Endothelial cell of umbilical vein (primary cell): Measurements from ENCODE around the gene HMGCS1. TPM values are rescaled to one million over a fixed set of nuclear protein-coding genes. Genes with fewer than 3 reads are reported as not detected.
"Not testable (repeated sequence)": the region's sequence is repeated elsewhere in the genome, so short reads cannot be mapped to it uniquely, and the experiment has no call there.

Source experiments
- BruUV-seq: library from RNA; stranded (reverse); fragments of 400-500 nt; replicated peaks from 2 replicates; lab custom pipeline; 2021; lab: Mats Ljungman, UMichigan
- CTCF ChIA-PET: fragments of 300-600, 350-600 bp; sonication (Branson Sonifier 250); formaldehyde crosslinking; loops from one replicate; lab custom pipeline; 2021; ENCODE audit warnings: antibody characterized with exemption, inconsistent platforms; lab: Charles Lee
- POLR2A ChIA-PET: fragments of 300-600, 350-600 bp; sonication (Branson Sonifier 250); formaldehyde crosslinking; loops from one replicate; lab custom pipeline; 2021; ENCODE audit warnings: antibody characterized with exemption, inconsistent platforms; lab: Charles Lee
- DNase-seq: peaks from one replicate; pipeline ENCODE4 v3.0.0-alpha.2; 2011; ENCODE audit warnings: low read depth, low spot score
- FAIRE-seq: peaks from 2 replicates; lab custom pipeline; 2011; peaks lifted over from hg19 to GRCh38; lab: Jason Lieb, UNC
- H2AFZ ChIP-seq: 2 replicates; pipeline ENCODE4 v1.6.0; 2012; ENCODE audit warnings: low read depth, low read length, control low read depth, inconsistent platforms
- H3K27ac ChIP-seq: 2 replicates; pipeline ENCODE4 v1.5.1; 2011; ENCODE audit warnings: low read depth, mild to moderate bottlenecking, control low read depth, low read length, moderate library complexity; ENCODE audit not compliant: insufficient read depth
- H3K27me3 ChIP-seq, 2 experiments: 2 replicates each; pipeline versions ENCODE4 v1.6.0 to v1.6.1; 2011; ENCODE audit warnings: low read length in 2 of 2, mixed read lengths in 1 of 2; ENCODE audit not compliant: control insufficient read depth in 2 of 2, insufficient read depth in 2 of 2
- H3K36me3 ChIP-seq, 2 experiments: 2 replicates in 1 of 2; 3 replicates in 1 of 2; pipeline ENCODE4 v1.5.1; 2011; ENCODE audit warnings: low read length in 2 of 2, mild to moderate bottlenecking in 1 of 2, moderate library complexity in 1 of 2; ENCODE audit not compliant: control insufficient read depth in 2 of 2, insufficient read depth in 2 of 2; ENCODE audit errors: extremely low read depth in 1 of 2
- H3K4me1 ChIP-seq: 3 replicates; pipeline ENCODE4 v1.5.1; 2011; ENCODE audit warnings: mild to moderate bottlenecking, low read length; ENCODE audit not compliant: control insufficient read depth, insufficient read depth; ENCODE audit errors: extremely low read depth
- H3K4me2 ChIP-seq: 2 replicates; pipeline ENCODE4 v1.6.1; 2011; ENCODE audit warnings: low read length, control low read depth, mixed read lengths; ENCODE audit not compliant: insufficient read depth
- H3K4me3 ChIP-seq, 3 experiments: fragments of 200-600 bp in 1 of 3; sonication (generic), shearing (Covaris generic) in 1 of 3; replicated peaks in 1 of 3; 2 replicates each; pipeline ENCODE4 v1.5.1; 2011 to 2016; ENCODE audit warnings: control low read depth in 3 of 3, low read length in 3 of 3, mild to moderate bottlenecking in 2 of 3, inconsistent platforms in 1 of 3, low read depth in 1 of 3, moderate library complexity in 1 of 3; ENCODE audit not compliant: insufficient read depth in 1 of 3
- H3K79me2 ChIP-seq: 2 replicates; pipeline ENCODE4 v1.6.0; 2012; ENCODE audit warnings: low read length, inconsistent platforms; ENCODE audit not compliant: control insufficient read depth, insufficient read depth
- H3K9ac ChIP-seq: replicated peaks from 2 replicates; pipeline ENCODE3; 2011; ENCODE audit warnings: low read length, control low read depth; ENCODE audit not compliant: insufficient read depth; ENCODE audit errors: extremely low read depth
- H3K9me1 ChIP-seq: replicated peaks from 3 replicates; pipeline ENCODE4 v1.6.0; 2011; ENCODE audit warnings: mild to moderate bottlenecking, low read length; ENCODE audit not compliant: control insufficient read depth, insufficient read depth; ENCODE audit errors: extremely low read depth
- H3K9me3 ChIP-seq: replicated peaks from 2 replicates; pipeline ENCODE4 v1.5.1; 2012; ENCODE audit warnings: low read length, inconsistent platforms; ENCODE audit not compliant: control insufficient read depth, insufficient read depth
- H4K20me1 ChIP-seq: replicated peaks from 2 replicates; pipeline ENCODE3; 2011; ENCODE audit warnings: mild to moderate bottlenecking, low read length; ENCODE audit not compliant: control insufficient read depth, insufficient read depth; ENCODE audit errors: extremely low read depth
- CTCF ChIP-seq, 2 donors: IDR thresholded peaks; 1 replicate in 1 of 2; 2 replicates in 1 of 2; pipeline ENCODE4 v1.5.1; 2011; ENCODE audit warnings: low read length in 2 of 2, mild to moderate bottlenecking in 2 of 2, moderate library complexity in 2 of 2, control low read depth in 1 of 2, inconsistent platforms in 1 of 2, low read depth in 1 of 2; ENCODE audit not compliant: insufficient read depth in 1 of 2; ENCODE audit errors: extremely low read depth in 1 of 2
- EZH2 ChIP-seq: IDR thresholded peaks from 2 replicates; pipeline ENCODE4 v1.6.1; 2012; ENCODE audit warnings: borderline replicate concordance, low read depth, mild to moderate bottlenecking, moderate library complexity, low read length, inconsistent platforms; ENCODE audit not compliant: severe bottlenecking
- FOS ChIP-seq: IDR thresholded peaks from 2 replicates; pipeline ENCODE4 v1.6.1; 2011; ENCODE audit warnings: mild to moderate bottlenecking, low read length, moderate library complexity, borderline replicate concordance; ENCODE audit not compliant: insufficient read depth
- GATA2 ChIP-seq: IDR thresholded peaks from 2 replicates; pipeline ENCODE4 v1.7.0; 2011; ENCODE audit warnings: low read depth, mild to moderate bottlenecking, moderate library complexity, mixed read lengths, low read length; ENCODE audit not compliant: insufficient read length, insufficient read depth
- JUN ChIP-seq: IDR thresholded peaks from 2 replicates; pipeline ENCODE4 v1.6.1; 2011; ENCODE audit warnings: borderline replicate concordance, low read depth; ENCODE audit not compliant: insufficient read length, insufficient read depth
- MYC ChIP-seq: IDR thresholded peaks from one replicate; pipeline ENCODE4 v1.6.1; 2011; ENCODE audit warnings: mild to moderate bottlenecking, low read depth, low read length
- POLR2A ChIP-seq: IDR thresholded peaks from 2 replicates; pipeline ENCODE4 v1.6.1; 2012; ENCODE audit warnings: low read depth, mild to moderate bottlenecking, control low read depth, low read length
- POLR2AphosphoS5 ChIP-seq: IDR thresholded peaks from 2 replicates; pipeline ENCODE4 v1.6.1; 2012; ENCODE audit warnings: low read depth, mild to moderate bottlenecking, control low read depth, low read length, moderate library complexity; ENCODE audit not compliant: insufficient read depth
- dilution Hi-C: fragments of 300-500 bp; cut with MboI; formaldehyde crosslinking; loops from one replicate; pipeline ENCODE4 v1.15.0; 2019; ENCODE audit warnings: low sequenced_read_pairs; ENCODE audit not compliant: extremely low pct_ligation_motif_present
- intact Hi-C: fragments of 100-400 bp; cut with micrococcal nuclease; formaldehyde crosslinking; loops from one replicate; pipeline ENCODE4 v1.10.0; 2022
- polyA plus RNA-seq, 4 experiments: library from polyadenylated mRNA; depleted of rRNA in 3 of 4; stranded (reverse) in 3 of 4; unstranded in 1 of 4; fragments of >200 nt; gene quantifications; 2 replicates each; pipeline versions ENCODE4 v1.2.1 to v1.2.3, GENCODE V29; 2011 to 2012; ENCODE audit warnings: missing spikeins in 1 of 4
- total RNA-seq: library from RNA; stranded (reverse); gene quantifications from 2 replicates; pipeline ENCODE4 v1.2.3, GENCODE V29; 2021
- TF ChIP-seq, protein P1 (sequence below): IDR thresholded peaks from 2 replicates; pipeline ENCODE4 v1.6.1; 2011; ENCODE audit not compliant: insufficient read depth, insufficient read length

The HMGCS1 gene
- total and polyA plus RNA-seq, 2 donors (not counting 3 experiments of a cell fraction or from before 2014, with no cell fraction given): 43.3 to 133 TPM

DNA sequence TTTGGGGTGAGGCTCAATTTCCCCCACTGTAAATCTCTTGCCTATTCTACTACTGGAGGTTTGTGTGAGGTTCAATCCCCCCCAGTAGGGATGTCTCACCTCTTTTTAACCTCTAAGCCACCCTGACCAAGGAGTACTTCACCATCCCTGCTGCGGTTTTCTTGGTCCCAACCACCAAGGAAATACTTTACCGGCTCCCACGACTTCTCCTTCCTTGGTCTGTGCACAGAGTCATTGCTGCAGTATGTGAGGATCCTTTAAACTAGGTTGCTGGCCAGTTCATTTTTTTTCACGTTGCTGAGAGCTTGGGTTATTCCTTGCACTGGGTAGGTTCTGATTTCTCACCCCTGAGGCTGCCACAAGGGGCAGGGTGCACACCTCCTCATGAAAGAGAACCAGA, 22.5 kb upstream of the HMGCS1 start:
- dilution Hi-C loops (no loop called here), intact Hi-C loops (no loop called here)
- H3K27me3 ChIP-seq: no peaks in the 10 kb centered on the region
- H3K79me2 ChIP-seq: no peaks in the 10 kb centered on the region
- H3K36me3 ChIP-seq: no peaks in the 10 kb centered on the region
- H3K9me3 ChIP-seq: no peaks in the 10 kb centered on the region
- no TSS peak for BruUV-seq
- FAIRE-seq (no peak), DNase-seq (no peak)
- no peak overlapping the region for H2AFZ ChIP-seq
- no peak overlapping the region for H3K9ac ChIP-seq
- H3K4me1 ChIP-seq: no peaks in the 10 kb centered on the region
- TF ChIP-seq POLR2AphosphoS5 (no peak), JUN (no peak)
- TF ChIP-seq, protein P1, sequence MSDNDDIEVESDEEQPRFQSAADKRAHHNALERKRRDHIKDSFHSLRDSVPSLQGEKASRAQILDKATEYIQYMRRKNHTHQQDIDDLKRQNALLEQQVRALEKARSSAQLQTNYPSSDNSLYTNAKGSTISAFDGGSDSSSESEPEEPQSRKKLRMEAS: no peak
- ChIA-PET CTCF (no interaction called here), POLR2A (no interaction called here)
- H3K27ac ChIP-seq: no peak overlapping the region
- no peak overlapping the region for H3K4me2 ChIP-seq
- no peaks in the 10 kb centered on the region for H3K9me1 ChIP-seq
- H4K20me1 ChIP-seq: no peaks in the 10 kb centered on the region
- H3K4me3 ChIP-seq: no peak overlapping the region

DNA sequence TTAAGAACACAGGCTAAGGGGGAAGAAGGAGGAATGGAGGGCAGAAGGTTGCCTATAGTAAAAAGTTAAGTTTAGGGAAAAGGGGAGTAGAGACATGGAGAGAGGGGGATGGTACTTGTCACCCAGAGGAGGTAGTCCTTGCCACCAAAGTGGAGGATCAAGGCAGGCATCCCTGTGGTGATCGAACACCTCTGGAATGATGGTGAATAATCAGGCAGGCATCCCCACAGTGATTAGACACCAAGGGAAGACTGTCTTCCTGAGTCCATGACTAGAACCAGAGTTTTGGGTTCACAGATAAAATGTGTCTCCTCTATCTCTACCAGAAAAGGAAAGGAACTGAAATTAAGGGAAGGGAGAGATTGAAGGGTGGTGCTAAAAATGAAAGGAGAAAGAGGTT, 19.2 kb upstream of the HMGCS1 start:
- no peaks in the 10 kb centered on the region for H3K9me1 ChIP-seq
- no peak for TF ChIP-seq POLR2A
- no peak for TF ChIP-seq POLR2AphosphoS5
- TF ChIP-seq FOS: no peak
- TF ChIP-seq, protein P1: no peak
- TF ChIP-seq JUN: no peak
- no peak for TF ChIP-seq MYC
- no peak for TF ChIP-seq CTCF (IDR thresholded peaks at IDR 0.05; ENCODE audit: extremely low read depth in 1 of 2, insufficient read depth in 1 of 2, low read depth in 1 of 2, low read length in 2 of 2)
- TF ChIP-seq GATA2: no peak
- no peak for TF ChIP-seq EZH2
- H2AFZ ChIP-seq: no peak overlapping the region
- FAIRE-seq (no peak), DNase-seq (no peak)
- ChIA-PET POLR2A (no interaction called here), CTCF (no interaction called here)
- H3K79me2 ChIP-seq: no peaks in the 10 kb centered on the region
- no TSS peak for BruUV-seq
- H3K9me3 ChIP-seq: no peaks in the 10 kb centered on the region
- no peak overlapping the region for H3K4me3 ChIP-seq
- H3K27me3 ChIP-seq: no peaks in the 10 kb centered on the region
- H3K4me1 ChIP-seq: no peaks in the 10 kb centered on the region
- no peak overlapping the region for H3K4me2 ChIP-seq
- intact Hi-C loops (no loop called here), dilution Hi-C loops (no loop called here)
- H3K9ac ChIP-seq: no peak overlapping the region
- H4K20me1 ChIP-seq: no peaks in the 10 kb centered on the region
- H3K27ac ChIP-seq: no peak overlapping the region
- no peaks in the 10 kb centered on the region for H3K36me3 ChIP-seq

- not testable (repeated sequence) for H3K4me1 ChIP-seq, FAIRE-seq
Measured at GRCh38 chr5:43325624-43326023, 12.4 kb upstream of the HMGCS1 start.

More at GRCh38 chr5:43325624-43326023, 12.4 kb upstream of the HMGCS1 start:
- intact Hi-C loops, H3K9me1 ChIP-seq, H4K20me1 ChIP-seq, dilution Hi-C loops, H3K27ac ChIP-seq, H3K9ac ChIP-seq, H3K4me2 ChIP-seq, BruUV-seq, POLR2A ChIA-PET, H3K36me3 ChIP-seq, H3K27me3 ChIP-seq, CTCF ChIA-PET, DNase-seq, H3K79me2 ChIP-seq, H3K4me3 ChIP-seq, H2AFZ ChIP-seq, H3K9me3 ChIP-seq: not testable (repeated sequence)
